Effector memory CD4-positive, alpha-beta T cell (primary cell): ENCODE measurements around the gene TAF1C.

Experiments
- DNase-seq, 3 donors: peaks; one replicate each; pipeline ENCODE4 v3.0.0-alpha.2; 2020
- H3K27ac ChIP-seq: 2 replicates; pipeline ENCODE4 v1.7.0; 2013; ENCODE audit warnings: mild to moderate bottlenecking, low read length, moderate library complexity; ENCODE audit not compliant: insufficient read depth, poor library complexity, severe bottlenecking
- H3K27me3 ChIP-seq: replicated peaks from 2 replicates; pipeline ENCODE4 v1.7.0; 2013; ENCODE audit warnings: mild to moderate bottlenecking, low read length; ENCODE audit not compliant: insufficient read depth, control insufficient read depth, poor library complexity, severe bottlenecking
- H3K36me3 ChIP-seq: 2 replicates; pipeline ENCODE4 v1.7.0; 2013; ENCODE audit warnings: mild to moderate bottlenecking, low read length, moderate library complexity; ENCODE audit not compliant: control insufficient read depth, insufficient read depth
- H3K4me1 ChIP-seq: 2 replicates; pipeline ENCODE4 v1.7.0; 2013; ENCODE audit warnings: low read length, mild to moderate bottlenecking; ENCODE audit not compliant: control insufficient read depth, insufficient read depth, poor library complexity, severe bottlenecking
- H3K4me3 ChIP-seq: 2 replicates; pipeline ENCODE4 v1.7.0; 2013; ENCODE audit warnings: low read length, low read depth, mild to moderate bottlenecking; ENCODE audit not compliant: insufficient read depth, poor library complexity, severe bottlenecking
- H3K9me3 ChIP-seq: 2 replicates; pipeline ENCODE4 v1.7.0; 2013; ENCODE audit warnings: mild to moderate bottlenecking, low read length, moderate library complexity; ENCODE audit not compliant: control insufficient read depth

TAF1C gene

GRCh38 chr16:84190731-84191388, 4.0 kb upstream of the TAF1C start, which contains the start of gene ADAD2:
TSS of gene ADAD2 (plus strand) at chr16:84191157. CDS start at chr16:84191231, 74 bp downstream.
- H3K4me1 ChIP-seq: peaks cover 7% of the 10 kb centered on the region
- H3K4me3 ChIP-seq: no peak within 1 kb of the TSS
- no peaks in the 10 kb centered on the region for H3K9me3 ChIP-seq
- H3K27ac ChIP-seq: no peak within 1 kb of the TSS
- no peaks in the 10 kb centered on the region for H3K36me3 ChIP-seq
- no peaks in the 10 kb centered on the region for H3K27me3 ChIP-seq
- DNase-seq: no peak

- H3K4me3 ChIP-seq: no peak overlapping the region
- peaks cover 7% of the 10 kb centered on the region for H3K4me1 ChIP-seq
- DNase-seq: no peak
- no peaks in the 10 kb centered on the region for H3K27me3 ChIP-seq
- no peaks in the 10 kb centered on the region for H3K9me3 ChIP-seq
- peaks cover 36% of the 10 kb centered on the region for H3K36me3 ChIP-seq
- no peak overlapping the region for H3K27ac ChIP-seq
Observed at GRCh38 chr16:84184775-84185174, 2.1 kb downstream of the TAF1C start.

GRCh38 chr16:84183911-84184591, 2.8 kb downstream of the TAF1C start:
- no peak overlapping the region for H3K4me3 ChIP-seq
- H3K27me3 ChIP-seq: no peaks in the 10 kb centered on the region
- no peak for DNase-seq
- no peak overlapping the region for H3K27ac ChIP-seq
- peaks cover 40% of the 10 kb centered on the region for H3K36me3 ChIP-seq
- peaks cover 7% of the 10 kb centered on the region for H3K4me1 ChIP-seq
- no peaks in the 10 kb centered on the region for H3K9me3 ChIP-seq

DNA sequence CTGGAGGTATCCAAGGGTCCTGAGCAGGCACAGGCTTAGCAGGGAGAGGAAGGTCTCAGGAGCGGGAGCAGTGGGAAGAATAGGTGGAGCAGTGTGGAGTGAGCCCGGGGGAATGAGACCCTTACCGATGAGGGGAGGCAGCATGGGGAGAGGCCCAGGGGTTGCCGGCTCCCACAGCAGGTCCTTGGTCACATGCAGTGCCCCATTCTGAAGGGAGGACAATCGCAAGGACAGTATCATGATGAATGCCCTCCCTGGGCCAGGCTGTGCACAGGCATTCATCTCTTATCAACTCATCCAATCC, 3.3 kb downstream of the TAF1C start:
- no peak for DNase-seq
- Histone ChIP-seq H3K27me3 (no peaks in the 10 kb centered on the region), H3K27ac (no peak overlapping the region), H3K4me1 (peaks cover 7% of the 10 kb centered on the region), H3K9me3 (no peaks in the 10 kb centered on the region), H3K36me3 (peaks cover 45% of the 10 kb centered on the region), H3K4me3 (no peak overlapping the region)

DNA sequence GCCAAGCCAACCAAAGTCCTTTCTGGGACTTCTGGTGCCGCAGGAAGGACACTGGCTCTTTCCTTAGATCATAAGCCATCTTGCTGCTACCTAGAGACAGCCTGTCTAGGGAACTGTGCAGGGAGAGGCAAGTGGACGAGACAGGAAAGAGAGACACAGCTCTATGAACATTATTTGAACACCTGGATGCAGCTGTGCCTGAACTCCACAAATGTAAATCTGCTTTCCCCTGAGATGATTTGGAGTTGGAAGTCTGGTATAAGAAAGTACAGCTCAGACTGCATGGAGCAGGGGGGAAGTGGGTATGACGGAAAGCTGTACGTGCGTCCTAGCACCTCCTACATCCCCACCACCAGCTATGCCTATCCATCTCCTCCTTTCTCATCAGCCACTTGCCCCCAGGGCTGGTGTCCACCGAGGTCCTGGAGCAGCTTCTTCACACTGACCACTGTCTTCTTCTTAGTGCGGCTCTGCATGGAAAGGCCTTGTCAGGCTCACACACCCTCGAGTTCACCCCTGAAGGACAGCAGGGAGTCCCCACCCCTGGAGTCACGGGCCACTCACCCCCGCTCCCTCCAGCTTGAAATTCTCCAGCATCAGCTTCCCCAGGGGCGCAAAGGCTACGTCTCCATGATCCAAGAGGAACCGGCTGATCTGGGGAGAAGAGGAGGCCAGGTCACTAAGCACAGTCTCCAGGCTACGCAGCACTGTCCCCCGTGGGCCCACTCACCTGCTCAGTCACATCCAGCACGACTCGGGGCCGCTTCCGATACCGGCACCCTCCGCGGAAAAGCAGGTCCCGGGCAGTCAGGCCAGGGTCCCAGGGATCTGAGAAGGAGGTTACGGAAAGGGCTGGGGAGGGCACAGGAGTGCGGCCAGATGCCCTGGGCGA, 3.9 kb downstream of the TAF1C start:
- peaks cover 46% of the 10 kb centered on the region for H3K36me3 ChIP-seq
- H3K4me1 ChIP-seq: peaks cover 7% of the 10 kb centered on the region
- H3K27me3 ChIP-seq: no peaks in the 10 kb centered on the region
- no peak overlapping the region for H3K27ac ChIP-seq
- no peak overlapping the region for H3K4me3 ChIP-seq
- no peak for DNase-seq
- H3K9me3 ChIP-seq: no peaks in the 10 kb centered on the region

GRCh38 chr16:84182104-84182503, 4.8 kb downstream of the TAF1C start:
- DNase-seq: no peak
- no peaks in the 10 kb centered on the region for H3K27me3 ChIP-seq
- no peak overlapping the region for H3K4me3 ChIP-seq
- no peak overlapping the region for H3K27ac ChIP-seq
- peaks cover 7% of the 10 kb centered on the region for H3K4me1 ChIP-seq
- peaks cover 46% of the 10 kb centered on the region for H3K36me3 ChIP-seq
- no peaks in the 10 kb centered on the region for H3K9me3 ChIP-seq

DNA sequence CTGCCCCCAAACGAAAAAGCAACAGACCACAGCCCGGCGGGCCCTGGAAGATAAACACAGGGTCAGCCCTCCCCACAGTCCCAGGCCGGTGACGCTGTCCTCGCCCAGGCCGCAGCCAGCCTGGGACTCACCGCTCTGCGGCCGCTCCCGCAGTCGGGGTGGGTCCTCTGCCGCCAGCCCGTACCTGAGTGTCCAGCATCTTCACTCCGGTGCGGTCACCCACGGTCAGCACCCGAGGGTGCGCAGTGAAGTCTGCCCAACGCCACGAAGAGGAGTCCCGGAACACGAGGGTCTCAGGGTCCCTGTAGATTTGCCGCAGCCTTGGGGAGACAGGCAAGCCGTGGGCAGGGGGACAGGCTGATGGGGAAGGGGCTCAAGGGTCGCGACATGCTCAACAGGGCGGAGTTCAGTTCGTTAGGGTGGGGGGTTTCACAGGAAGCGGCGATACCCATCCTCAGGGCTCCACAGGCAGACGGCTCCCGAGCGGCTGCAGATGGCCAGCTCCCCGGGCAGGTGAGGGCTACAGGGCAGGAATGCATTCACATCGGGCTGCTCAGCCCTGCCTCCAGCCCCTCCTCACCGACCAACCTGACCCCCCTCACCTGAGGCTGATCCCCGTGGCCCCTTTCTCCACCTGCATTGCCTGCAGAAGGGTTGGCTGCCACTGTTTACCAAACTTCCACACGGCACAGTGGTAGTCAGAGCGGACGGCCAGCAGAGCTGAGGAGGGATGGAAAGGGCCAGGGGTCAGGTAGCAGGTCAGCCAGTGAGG, 5.5 kb downstream of the TAF1C start:
- no peak for DNase-seq
- peaks cover 7% of the 10 kb centered on the region for H3K4me1 ChIP-seq
- H3K9me3 ChIP-seq: no peaks in the 10 kb centered on the region
- peaks cover 46% of the 10 kb centered on the region for H3K36me3 ChIP-seq
- no peak overlapping the region for H3K4me3 ChIP-seq
- H3K27ac ChIP-seq: no peak overlapping the region
- H3K27me3 ChIP-seq: no peaks in the 10 kb centered on the region

DNA sequence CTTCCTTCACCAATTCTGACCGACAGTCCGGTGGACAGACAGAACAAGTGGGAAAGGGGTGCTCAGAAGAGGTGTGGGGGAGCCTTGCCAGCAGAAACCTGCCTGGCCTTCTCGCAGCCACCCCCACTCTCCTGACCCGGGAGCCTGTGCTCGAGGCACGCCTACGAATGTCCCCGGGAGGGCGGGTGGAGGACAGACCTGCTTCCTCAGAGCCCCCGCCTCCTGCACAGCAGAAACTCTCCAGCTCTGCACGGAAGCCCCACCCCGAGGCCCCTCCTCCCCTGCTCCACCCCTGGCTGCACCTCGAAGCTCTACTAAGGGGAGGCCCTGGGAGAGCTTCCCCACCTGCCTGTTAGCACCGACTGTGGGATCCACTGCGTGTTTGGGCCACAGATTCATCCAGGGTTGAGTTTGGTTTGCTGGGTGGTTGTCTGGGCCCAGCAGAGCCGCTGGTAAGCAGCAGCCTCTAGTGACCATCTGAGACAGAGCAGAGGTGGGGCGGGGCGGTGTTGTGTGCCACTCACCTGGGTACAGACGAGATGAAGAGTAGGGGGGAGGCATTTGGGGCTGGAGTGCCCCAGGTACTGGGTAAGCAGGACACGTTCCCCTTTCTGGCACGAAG, 6.2 kb downstream of the TAF1C start:
- H3K27ac ChIP-seq: no peak overlapping the region
- H3K9me3 ChIP-seq: no peaks in the 10 kb centered on the region
- H3K36me3 ChIP-seq: peaks cover 46% of the 10 kb centered on the region
- no peaks in the 10 kb centered on the region for H3K27me3 ChIP-seq
- no peak for DNase-seq
- peaks cover under 1% of the 10 kb centered on the region for H3K4me1 ChIP-seq
- H3K4me3 ChIP-seq: no peak overlapping the region

- Histone ChIP-seq H3K9me3 (no peaks in the 10 kb centered on the region), H3K36me3 (peaks cover 46% of the 10 kb centered on the region), H3K27me3 (no peaks in the 10 kb centered on the region), H3K27ac (no peak overlapping the region), H3K4me3 (no peak overlapping the region), H3K4me1 (no peaks in the 10 kb centered on the region)
- DNase-seq: no peak
Observed at GRCh38 chr16:84179612-84180320, 7.1 kb downstream of the TAF1C start.
